Kidney glomerular epithelial cell (primary cell): Measurements from ENCODE around the gene ACTG2.
"Not testable (repeated sequence)": the region's sequence is repeated elsewhere in the genome, so short reads cannot be mapped to it uniquely, and the experiment has no call there.

Source experiments
- DNase-seq: peaks from one replicate; lab custom pipeline; 2025; lab: John Stamatoyannopoulos, UW

The ACTG2 gene

DNA sequence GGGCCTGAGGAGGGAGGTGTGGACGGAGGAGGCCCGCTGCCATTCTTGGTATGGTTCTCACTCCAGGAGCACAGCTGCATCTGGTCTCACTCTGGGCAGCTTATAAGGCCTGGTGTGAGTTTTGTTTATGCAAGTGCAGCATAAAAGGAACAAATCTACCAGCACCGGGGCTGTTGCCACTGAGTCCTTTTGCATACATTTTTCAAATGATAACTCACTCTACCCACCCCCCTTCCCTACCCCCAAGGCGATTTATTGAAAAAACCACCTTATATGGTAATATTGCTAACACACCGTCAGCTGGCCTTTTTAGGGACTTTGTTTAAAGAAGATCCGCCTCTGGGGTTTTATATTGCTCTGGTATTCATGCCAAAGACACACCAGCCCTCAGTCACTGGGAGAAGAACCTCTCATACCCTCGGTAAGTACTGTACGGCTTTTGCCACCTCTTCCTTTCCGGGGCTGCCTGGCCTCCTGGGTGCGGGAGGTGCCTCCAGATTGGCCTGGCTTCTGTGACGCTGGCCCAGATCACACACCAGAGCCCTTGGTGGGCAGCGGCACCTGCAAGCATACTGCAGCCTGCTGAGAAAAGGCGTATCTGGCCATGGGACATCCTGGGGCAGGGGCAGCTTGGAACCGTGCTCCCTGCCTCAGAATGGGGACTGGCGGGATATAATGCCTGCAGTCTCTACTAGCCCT is at the start of gene ACTG2:
ACTG2 (plus strand) TSS at position 378 of the 699 bp plus-strand sequence. CDS start 8,304 bp downstream, outside the sequence.
- DNase-seq: no peak

DNA sequence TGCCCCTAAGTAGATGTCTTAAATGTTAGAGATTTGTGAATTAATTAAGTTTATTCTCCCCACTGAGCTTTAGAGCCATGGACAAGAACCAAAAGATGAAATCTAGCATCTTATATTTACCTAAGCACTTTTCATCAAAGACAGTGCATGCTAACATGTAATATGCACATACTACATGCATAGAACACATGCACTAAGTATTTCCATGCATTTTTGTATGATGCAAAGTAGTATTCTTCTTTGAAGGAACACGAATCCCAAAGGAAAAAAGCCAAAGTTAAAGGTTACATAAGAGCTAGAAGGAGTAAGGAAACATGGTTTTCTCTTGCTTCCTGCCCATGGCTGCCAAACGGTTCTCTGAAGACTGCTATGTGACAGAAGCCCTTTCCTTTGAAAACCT is 48.7 kb upstream of the ACTG2 start:
- DNase-seq: no peak

DNA sequence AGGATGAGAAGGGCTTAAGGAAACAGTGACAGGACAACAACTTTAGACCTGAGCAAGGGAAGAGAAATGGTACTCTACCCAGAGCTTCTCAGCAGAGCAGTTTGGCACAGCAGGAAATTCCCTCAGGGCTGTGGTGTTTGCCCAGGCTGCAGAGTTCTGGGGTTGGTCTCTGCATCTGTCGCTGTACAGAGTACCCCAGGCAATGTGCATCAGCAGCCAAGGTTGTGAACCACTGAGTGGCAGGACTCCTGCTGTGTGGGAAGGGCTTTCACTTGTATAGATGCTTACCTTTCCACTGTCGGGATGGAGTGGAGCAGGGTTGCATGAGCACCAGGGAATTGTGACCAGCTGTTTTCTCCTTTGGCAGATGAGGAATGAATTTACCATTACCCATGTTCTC is 42.8 kb upstream of the ACTG2 start:
- DNase-seq: no peak

DNA sequence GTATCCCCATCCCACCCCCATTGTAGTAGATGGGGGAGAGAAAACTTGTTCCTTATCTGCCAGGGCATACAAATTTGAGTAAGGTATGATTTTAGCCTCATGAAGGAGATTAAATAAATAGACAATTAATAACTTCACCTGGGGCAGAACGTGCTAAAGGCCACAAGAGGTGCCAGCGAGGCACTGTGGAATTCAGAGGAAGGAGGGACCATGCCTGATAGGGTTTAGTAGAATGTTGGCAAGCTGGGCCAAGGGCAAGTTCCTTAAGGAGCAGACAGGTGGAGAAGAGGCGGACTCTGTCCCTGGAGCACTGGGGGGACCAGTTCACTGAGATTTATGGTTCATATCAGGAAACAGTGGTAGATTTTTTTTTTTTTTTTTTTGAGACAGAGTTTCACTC is 41.5 kb upstream of the ACTG2 start:
- no peak for DNase-seq

DNA sequence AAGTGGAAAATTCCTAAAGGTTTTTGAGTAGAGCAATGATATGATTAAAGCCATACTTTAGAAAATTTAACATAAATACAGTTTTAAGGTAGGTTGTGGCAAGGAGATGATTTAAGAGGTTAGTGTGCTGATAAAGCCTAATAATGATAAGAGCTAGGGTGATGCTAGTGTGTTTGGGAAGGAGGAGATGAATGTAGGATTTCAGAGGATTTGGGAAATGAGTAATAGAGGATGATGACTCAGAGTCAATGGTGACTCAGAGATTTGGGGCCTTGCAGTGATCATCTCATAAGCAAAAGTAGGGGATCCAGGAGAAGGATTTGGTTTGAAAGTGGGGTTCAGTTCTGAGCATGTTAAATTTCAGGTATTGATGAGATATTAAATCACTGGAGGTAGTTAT is 40.8 kb upstream of the ACTG2 start:
- peak; percentile 22 for DNase-seq

DNA sequence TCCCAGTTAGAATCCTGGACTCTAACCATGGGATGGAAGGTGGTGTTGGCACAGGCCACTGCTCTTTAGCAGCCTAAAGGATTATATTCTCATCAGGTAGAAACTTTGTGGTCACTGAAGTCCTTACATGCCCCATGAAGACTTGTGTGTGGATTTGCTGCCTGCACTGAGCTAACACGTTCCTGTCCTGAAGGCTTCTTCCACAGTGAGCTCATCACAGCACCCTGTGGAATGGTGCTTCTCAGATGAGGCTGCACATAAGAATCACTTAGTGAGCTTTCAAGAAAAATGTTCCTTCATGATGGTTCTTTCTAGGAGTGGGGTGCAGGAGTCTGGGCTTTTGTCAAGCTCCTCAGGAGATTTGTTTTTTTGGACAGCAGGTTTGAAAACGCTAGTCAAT is 37.3 kb upstream of the ACTG2 start:
- DNase-seq: no peak

DNA sequence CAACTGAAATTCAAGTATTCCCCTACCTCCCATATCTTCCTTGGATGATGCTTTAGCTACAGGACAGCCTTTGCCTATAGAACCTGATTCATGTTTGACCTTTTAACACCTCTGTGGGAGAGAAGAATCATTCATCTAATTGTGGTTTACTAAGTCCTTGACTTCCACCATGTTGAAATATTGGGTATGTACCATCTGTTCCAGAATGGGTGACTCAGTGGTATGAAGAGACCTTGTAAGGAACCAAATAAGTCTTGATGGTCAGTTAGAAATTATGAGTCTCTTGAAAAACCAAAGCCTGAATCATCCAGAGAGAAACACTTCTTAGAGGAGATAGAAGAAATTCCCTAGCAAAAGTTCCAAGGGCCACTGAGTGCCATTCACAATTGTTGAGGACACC is 36.6 kb upstream of the ACTG2 start:
- DNase-seq: no peak

DNA sequence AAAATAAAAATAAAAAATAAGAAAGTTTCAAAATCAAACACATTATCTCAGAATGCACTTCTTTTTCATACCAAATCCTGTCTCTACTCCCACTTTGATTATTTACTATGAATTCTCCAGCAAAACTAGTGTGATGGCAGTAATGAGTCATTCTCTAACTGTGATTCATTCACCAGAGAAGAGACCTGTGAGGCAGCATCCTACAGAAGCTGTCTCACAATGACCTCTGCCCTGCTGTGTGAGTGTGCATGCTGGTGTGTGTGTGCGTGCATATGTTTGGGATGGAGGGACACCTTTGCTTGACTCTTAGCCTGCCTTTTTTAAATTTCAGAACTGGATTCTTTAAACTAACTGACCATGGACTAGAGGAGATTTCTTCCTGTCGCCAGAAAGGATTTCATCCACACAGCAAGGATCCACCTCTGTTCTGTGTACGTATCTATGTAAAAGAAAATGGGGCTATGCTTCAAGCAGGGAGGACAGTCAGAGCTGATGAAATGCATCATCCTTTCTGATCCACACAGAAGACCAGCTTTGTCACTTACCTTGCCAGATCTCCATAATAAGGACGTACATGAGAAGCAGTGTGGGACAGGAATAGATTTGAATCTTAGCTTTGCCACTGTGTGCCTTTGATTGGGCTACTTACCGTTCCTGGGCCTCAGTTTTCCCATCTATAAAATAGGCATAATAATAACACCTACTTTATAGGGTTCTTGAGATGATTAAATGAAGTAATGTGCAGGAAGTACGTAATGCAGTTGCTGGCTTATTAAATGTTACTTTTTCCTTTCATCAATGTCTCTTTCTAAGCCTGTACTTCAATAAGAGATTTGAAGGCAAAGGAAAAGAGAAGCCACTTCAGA is 32.9 kb upstream of the ACTG2 start:
- peak; percentile 61 for DNase-seq

DNA sequence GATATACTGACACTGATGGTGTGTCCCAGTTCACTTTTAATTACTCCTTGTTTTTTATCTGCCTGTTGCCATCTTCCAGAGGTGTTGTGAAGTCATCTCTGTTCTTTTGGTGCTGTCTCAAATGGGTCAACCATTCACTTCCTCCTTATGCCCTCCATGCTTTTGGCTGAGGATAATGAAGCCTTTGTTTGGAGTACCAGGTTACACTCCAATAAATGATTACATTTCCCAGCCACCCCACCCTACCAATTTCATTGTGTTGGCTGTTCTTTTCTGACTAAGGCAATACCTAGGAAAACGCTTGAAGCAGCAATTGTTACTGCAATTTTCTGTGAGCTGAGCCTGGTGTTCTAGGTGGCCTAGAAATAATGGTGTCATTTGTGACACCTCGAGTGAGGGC is 29.8 kb upstream of the ACTG2 start:
- DNase-seq: no peak

DNA sequence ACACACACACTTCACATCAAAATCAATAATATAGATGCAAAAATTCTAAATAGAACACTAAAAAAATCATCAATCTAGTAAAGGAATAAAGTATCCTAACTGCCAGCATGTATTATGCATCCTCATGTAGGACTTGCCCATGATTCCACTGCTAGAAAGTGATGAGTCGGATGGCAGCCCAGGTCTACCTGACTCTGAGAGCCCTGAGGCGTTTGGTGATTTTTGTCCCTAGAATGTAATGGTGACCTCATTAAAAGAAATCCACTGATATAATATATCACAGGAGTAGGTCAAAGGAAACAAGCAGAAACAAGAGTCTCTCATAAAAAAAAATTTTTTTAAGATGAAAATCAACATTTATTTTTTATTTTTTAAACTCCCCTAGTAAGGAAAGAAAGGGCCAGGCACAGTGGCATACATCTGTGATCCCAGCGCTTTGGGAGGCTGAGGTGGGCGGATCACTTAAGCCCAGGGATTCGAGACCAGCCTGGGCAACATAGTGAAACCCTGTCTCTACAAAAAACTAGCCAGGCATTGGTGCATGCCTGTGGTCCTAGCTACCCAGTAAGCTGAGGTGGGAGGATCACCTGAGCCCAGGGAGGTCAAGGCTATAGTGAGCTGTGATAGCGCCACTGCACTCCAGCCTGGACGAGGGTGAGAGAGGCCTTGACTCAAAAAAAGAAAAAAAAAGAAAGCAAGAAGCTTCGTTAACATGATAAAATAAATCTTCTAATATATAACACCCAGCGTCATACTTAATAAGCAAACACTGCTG is 24.4 kb upstream of the ACTG2 start:
- no peak for DNase-seq

DNA sequence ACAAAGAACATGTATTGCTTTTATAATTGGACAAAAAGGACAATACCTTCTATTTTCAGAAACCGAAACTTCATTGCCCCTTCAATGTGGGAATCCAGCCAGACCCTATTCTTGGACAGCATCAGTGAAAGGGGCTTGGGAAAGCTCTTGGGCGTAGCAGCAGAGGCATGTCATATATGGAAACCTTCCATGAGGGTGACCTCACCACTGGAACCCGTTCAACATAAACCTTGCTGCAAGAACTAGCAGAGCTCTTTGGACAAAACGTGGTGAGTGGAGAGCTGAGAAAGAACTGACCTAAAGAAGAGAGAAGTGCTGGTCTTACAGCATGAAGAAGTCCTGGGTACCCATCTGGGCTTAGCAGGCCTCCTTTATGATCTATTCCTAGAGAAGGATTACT is 22.7 kb upstream of the ACTG2 start:
- peak; percentile 6 for DNase-seq

DNA sequence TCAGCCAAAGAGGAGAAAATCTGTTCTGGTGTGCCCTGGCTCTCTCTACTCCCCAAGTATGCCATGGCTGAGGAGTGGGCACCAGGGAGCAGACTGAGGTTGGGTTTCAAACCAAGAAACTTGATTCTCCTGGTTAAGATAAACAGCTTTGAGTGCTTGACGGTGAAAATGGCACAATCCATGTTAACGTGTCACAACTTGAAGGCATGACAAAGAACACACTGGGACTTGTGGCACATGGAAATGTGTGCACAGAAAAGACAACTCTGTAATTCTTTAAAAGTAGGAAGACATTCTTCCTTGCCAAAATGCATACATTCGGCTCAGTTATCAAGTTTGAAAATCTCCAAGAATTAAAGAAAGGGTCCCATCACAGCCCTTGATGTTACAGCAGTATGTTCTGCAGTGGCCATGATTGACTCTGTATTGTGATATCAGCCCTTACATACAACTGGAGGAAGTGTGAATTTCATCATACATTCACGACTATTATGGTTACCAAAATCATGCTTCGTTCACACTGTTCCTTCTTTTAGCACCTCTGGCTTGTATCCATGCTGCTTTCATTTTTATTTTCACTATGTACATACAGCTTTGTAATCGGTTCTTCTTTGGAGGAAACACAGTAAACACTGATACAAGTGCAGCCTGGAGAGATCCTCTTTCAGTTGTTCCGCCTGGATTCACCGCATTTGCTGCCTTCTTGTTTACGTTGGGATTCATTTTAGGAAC is 15.6 kb upstream of the ACTG2 start:
- DNase-seq: no peak

DNA sequence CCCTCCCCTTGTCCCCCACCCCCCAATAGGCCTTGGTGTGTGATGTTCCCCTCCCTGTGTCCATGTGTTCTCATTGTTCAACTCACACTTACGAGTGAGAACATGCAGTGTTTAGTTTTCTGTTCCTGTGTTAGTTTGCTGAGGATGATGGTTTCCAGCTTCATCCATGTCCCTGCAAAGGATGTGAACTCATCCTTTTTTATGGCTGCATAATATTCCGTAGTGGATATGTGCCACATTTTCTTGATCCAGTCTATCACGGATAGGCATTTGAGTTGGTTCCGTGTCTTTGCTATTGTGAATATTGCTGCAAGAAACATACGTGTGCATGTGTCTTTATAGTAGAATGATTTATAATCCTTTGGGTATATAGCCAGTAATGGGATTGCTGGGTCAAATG is 14.8 kb upstream of the ACTG2 start:
- DNase-seq: not testable (repeated sequence)

DNA sequence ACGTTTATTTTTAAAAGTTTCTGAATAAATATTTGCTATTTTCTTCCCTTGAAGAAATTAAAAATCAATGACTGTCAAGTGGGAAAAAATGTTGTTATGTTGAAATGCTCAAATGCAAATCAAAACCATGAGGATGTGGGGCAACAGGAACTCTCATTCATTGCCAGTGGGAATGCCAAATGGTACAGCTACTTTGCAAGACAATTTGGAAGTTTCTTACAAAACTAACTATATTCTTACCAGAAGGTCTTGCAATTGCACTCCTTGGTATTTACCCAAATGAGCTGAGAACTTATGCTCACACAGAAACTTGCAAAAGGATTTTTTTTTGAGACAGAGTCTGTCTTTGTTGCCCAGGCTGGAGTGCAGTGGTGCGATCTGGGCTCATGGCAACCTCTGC is 7.4 kb upstream of the ACTG2 start:
- no peak for DNase-seq

DNA sequence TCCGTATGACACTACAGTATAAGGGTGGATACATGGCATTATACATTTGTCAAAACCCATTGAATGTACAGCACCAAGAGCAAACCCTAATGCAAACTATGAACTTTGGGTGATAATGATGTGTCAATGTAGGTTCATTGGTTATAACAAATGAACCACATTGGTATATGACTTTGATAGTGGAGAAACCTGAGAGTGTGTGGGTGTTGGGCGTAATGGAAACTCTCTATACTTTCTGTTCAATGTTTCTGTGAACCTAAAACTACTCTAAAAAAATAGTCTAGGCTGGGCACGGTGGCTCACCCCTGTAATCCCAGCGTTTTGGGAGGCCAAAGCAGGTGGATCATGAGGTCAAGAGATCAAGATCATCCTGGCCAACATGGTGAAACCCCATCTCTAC is 6.5 kb upstream of the ACTG2 start:
- DNase-seq: no peak

DNA sequence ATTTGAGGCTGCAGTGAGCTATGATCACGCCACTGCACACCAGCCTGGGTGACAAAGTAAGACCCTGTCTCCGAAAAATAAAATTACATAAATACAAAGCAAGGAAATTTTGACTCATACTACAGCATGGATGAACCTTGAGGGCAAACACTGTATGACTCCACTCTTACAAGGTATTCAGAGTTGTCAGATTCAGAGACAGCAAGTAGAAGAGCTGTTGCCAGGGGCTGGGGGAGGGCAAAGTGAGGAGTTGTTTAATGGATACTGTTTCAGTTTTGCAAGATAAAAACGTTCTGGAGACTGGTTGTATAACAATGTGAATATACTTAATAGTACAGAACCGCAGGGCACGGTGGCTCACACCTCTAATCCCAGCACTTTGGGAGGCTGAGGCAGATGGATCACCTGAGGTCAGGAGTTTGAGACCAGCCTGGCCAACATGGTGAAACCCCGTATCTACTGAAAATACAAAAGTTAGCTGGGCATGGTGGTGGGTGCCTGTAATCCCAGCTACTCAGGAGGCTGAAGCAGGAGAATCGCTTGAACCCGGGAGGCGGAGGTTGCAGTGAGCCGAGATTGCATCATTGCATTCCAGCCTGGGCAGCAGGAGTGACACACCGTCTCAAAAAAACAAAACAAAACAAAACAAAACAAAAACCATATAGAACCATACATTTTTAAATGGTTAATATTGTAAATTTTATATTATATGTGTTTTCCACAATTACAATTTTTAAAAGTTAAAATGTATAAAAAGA is 5.0 kb upstream of the ACTG2 start:
- DNase-seq: not testable (repeated sequence)

DNA sequence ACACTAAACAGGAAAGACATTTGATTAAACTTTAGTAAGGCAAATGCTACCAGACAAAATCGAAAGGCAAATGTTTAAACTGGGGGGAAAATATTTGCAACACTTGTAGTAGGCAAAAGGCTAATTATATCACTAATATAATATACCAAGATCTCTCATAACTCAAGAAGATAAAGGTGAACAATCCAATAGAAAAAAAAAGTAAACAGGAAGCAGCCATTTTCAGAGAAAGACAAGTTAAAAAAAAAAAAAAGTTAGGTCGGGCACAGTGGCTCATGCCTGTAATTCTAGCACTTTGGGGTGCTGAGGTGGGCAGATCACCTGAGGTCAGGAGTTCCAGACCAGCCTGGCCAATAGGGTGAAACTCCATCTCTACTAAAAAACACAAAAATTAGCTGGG is 4.4 kb upstream of the ACTG2 start:
- DNase-seq: no peak

DNA sequence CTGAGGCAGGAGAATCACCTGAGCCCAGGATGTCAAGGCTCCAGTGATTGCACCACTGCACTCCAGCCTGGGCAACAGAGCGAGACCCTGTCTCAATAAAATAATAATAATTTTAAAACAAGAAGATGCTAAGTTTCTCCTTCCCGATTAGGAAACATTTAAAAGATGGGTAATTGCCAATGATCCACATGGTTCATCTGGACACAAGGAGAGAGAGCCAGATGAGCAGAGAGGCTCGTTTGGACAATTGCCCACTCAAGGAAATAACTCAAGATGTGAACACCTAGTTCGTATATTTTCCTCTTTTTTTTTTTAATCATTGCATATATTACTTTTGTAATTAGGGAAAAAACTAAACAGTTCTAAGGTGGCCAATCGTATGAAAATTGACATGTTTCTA is 3.6 kb upstream of the ACTG2 start:
- DNase-seq: no peak

DNA sequence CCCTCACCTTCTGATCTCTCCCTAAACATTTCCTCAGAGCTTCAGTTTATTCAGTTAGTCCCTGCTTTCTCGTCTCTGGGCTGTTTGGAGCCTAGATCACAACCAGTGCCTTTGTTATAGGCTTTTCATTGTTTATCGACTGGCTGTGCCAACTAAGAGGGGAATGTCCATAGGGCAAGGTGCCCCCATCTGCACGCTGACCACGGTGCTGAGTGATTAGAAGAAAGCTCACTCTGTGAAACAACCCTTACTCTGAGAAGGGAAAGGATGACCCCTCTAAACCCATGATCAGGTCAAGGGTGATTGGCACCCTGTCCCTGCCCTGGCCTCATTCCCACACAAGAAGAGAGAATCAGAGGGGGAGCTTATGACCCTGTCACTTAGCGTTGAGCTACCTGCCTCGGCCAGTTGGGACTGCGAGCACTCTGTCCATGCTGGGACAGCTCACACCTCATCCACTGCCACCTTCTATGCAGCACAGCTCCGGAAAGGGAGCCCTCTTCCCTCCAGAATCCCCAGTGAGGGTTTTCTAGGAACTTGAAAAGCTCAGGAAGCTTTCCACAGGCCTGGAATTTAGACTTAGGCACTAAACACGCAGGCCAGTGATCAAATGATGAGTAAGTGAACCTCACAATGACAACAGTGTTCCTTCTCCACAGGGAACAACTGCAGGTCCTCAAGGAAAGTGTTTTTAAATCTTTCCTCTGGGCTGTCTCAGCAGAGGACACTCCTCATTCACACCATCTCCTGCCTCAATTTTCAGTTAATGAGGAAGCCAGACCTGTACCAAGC is 2.3 kb upstream of the ACTG2 start:
- DNase-seq: no peak

DNA sequence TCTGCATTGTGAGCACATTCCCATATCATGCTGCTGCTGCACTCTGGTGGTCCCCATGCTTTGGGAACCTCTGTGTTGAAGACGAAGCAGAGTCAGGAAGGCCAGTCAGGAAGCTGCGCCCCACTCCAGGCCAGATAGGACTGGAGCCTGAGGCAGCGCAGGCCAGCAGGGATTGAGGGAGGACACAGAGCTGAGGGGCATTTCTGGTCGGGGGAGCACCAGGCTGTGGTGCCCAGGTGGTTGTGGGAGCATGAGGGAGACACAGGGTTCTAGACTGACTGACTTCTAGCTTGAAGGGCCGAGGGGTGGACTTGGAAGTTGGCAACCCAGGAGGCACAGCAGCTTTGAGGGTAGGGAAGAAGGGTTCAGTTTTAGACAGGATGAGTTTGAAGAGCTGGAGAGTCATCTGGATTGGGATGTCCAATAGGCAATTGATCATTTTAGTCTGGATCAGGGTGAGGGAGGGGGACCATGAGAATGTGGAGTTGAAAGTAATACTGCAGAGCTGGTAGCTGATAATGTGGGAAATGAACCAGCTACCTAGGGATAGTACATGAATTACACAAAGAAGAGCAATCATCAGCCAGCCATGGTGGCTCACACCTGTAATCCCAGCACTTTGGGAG is 1.4 kb upstream of the ACTG2 start:
- DNase-seq: no peak
